Measurements from ENCODE around the gene PPP1R9A.

GRCh38 chr7:95056107-95056739 is 148.8 kb downstream of the PPP1R9A start:
- TF ChIP-seq, protein P1, sequence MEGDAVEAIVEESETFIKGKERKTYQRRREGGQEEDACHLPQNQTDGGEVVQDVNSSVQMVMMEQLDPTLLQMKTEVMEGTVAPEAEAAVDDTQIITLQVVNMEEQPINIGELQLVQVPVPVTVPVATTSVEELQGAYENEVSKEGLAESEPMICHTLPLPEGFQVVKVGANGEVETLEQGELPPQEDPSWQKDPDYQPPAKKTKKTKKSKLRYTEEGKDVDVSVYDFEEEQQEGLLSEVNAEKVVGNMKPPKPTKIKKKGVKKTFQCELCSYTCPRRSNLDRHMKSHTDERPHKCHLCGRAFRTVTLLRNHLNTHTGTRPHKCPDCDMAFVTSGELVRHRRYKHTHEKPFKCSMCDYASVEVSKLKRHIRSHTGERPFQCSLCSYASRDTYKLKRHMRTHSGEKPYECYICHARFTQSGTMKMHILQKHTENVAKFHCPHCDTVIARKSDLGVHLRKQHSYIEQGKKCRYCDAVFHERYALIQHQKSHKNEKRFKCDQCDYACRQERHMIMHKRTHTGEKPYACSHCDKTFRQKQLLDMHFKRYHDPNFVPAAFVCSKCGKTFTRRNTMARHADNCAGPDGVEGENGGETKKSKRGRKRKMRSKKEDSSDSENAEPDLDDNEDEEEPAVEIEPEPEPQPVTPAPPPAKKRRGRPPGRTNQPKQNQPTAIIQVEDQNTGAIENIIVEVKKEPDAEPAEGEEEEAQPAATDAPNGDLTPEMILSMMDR (tag by site-specific recombination; IDR thresholded peaks at IDR 0.05), result no peak
- TF ChIP-seq ZBTB7A (tag by site-specific recombination; IDR thresholded peaks at IDR 0.05; ENCODE audit: low read depth), result no peak
- no peak for TF ChIP-seq ZNF747 (tag by site-specific recombination; IDR thresholded peaks at IDR 0.05)
- no peak for TF ChIP-seq ZNF302 (tag by site-specific recombination; IDR thresholded peaks at IDR 0.05; ENCODE audit: low read depth)
- no peak for TF ChIP-seq ZNF274 (IDR thresholded peaks at IDR 0.05; ENCODE audit: low read length)
- no peak for TF ChIP-seq ZNF274 (tag by site-specific recombination; IDR thresholded peaks at IDR 0.05; ENCODE audit: borderline replicate concordance)
- TF ChIP-seq ZBTB10 (tag by site-specific recombination; IDR thresholded peaks at IDR 0.05), result no peak
- TF ChIP-seq ZNF670 (tag by site-specific recombination; IDR thresholded peaks at IDR 0.05; ENCODE audit: low read depth), result no peak
- TF ChIP-seq ZNF133 (tag by site-specific recombination; IDR thresholded peaks at IDR 0.05), result no peak
